Measurements from ENCODE around the gene DLG1.

The DLG1 gene

GRCh38 chr3:196994056-196994455, 304.4 kb downstream of the DLG1 start:
- no peak for TF ChIP-seq TAF1 (IDR thresholded peaks at IDR 0.05; ENCODE audit: borderline replicate concordance, insufficient read depth, low read length)
- TF ChIP-seq, protein P1, sequence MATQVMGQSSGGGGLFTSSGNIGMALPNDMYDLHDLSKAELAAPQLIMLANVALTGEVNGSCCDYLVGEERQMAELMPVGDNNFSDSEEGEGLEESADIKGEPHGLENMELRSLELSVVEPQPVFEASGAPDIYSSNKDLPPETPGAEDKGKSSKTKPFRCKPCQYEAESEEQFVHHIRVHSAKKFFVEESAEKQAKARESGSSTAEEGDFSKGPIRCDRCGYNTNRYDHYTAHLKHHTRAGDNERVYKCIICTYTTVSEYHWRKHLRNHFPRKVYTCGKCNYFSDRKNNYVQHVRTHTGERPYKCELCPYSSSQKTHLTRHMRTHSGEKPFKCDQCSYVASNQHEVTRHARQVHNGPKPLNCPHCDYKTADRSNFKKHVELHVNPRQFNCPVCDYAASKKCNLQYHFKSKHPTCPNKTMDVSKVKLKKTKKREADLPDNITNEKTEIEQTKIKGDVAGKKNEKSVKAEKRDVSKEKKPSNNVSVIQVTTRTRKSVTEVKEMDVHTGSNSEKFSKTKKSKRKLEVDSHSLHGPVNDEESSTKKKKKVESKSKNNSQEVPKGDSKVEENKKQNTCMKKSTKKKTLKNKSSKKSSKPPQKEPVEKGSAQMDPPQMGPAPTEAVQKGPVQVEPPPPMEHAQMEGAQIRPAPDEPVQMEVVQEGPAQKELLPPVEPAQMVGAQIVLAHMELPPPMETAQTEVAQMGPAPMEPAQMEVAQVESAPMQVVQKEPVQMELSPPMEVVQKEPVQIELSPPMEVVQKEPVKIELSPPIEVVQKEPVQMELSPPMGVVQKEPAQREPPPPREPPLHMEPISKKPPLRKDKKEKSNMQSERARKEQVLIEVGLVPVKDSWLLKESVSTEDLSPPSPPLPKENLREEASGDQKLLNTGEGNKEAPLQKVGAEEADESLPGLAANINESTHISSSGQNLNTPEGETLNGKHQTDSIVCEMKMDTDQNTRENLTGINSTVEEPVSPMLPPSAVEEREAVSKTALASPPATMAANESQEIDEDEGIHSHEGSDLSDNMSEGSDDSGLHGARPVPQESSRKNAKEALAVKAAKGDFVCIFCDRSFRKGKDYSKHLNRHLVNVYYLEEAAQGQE (IDR thresholded peaks at IDR 0.05; ENCODE audit: insufficient read depth in 1 of 2, low read depth in 2 of 2, low read length in 2 of 2) = no peak
- TF ChIP-seq SIN3A (IDR thresholded peaks at IDR 0.05; ENCODE audit: borderline replicate concordance, insufficient read depth, low read length) = no peak
- no peak for TF ChIP-seq POLR2AphosphoS5 (IDR thresholded peaks at IDR 0.05; ENCODE audit: low read depth, low read length)
- TF ChIP-seq FOXP2 (optimal IDR thresholded peaks at IDR 0.05; ENCODE audit: borderline replicate concordance, extremely low read depth, extremely low read length, insufficient read depth) = no peak
